ENCODE measurements around the gene PLXNA4. TPM values are rescaled to one million over a fixed set of nuclear protein-coding genes. Genes with fewer than 3 reads are reported as not detected.

Gene PLXNA4
- total and polyA plus RNA-seq, 2 experiments from 2014 or later = 7.3 to 33.3 TPM

DNA sequence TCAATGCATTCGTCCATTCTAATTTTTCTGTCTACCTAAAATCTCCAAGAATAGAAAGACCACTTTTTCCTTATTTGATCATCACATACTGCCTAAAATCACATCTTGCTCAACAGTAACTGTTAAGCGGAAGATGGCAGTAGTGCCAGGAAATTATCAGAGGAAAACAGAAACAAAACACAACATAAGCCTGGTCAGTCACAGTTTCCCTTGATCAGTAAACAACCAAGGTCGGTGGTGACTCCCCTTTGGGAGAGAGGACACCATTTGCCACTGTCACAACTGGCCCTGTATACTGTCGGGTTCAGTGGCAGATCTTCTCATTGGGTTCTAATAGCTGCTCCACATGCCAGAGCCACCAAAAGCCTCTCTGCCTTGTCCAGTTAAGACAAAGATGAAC lies 106.6 kb downstream of the PLXNA4 start:
- Histone ChIP-seq H3K4me3 (no peak overlapping the region), H3K27me3 (no peaks in the 10 kb centered on the region), H3K27ac (no peak overlapping the region), H3K9me3 (ENCODE audit: low read depth) (no peaks in the 10 kb centered on the region), H3K36me3 (no peaks in the 10 kb centered on the region), H3K4me1 (ENCODE audit: low read depth) (peaks cover 25% of the 10 kb centered on the region)
- DNase-seq (ENCODE audit: low read depth in 1 of 2, low spot score in 1 of 2) = no peak
- no peak for TF ChIP-seq CTCF (IDR thresholded peaks at IDR 0.05; ENCODE audit: low read depth, low read length)

DNA sequence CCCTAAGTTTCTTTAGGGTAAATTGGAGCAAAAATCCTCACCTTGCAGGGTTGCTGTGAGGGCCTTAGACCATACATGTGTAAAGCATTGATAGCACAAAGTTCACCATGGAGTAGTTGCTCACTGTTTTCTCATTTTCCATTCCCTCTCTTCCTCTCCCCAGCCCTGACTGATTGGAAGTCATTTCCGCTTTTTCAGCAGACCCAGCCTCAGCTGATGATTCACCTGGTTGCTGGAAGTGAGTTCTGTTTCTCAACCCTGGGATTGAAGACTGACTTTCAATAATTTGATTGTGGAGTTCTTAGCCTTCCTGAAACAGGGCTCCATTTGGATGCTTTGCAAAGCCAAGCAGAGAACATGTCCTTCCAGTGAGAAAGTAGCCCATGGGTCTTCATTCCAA lies 107.0 kb downstream of the PLXNA4 start:
- TF ChIP-seq CTCF (IDR thresholded peaks at IDR 0.05; ENCODE audit: low read depth, low read length) = no peak
- no peaks in the 10 kb centered on the region for H3K9me3 ChIP-seq (ENCODE audit: low read depth)
- no peak for DNase-seq (ENCODE audit: low read depth in 1 of 2, low spot score in 1 of 2)
- H3K4me1 ChIP-seq (ENCODE audit: low read depth) = peaks cover 23% of the 10 kb centered on the region
- H3K36me3 ChIP-seq = no peaks in the 10 kb centered on the region
- H3K27ac ChIP-seq = no peak overlapping the region
- no peaks in the 10 kb centered on the region for H3K27me3 ChIP-seq
- no peak overlapping the region for H3K4me3 ChIP-seq

DNA sequence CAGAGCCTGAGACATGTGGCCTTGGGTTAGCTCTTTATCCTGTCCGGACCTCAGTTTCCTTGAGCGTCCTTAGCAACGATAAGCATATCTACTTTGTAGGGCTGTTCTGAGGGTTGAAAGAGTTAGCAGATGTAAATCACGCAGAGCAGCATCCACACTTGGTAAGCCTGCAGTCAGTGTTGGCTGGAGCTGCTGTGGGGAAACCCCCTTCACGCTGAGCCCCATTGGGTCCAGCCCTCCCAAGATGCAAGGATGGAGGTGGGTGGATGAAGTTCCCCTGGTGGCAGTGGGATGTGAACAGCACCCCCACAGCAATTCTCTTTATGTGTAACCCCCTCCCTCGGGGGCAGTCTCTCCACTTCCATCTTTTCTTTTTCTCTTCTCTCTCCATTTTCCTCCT lies 109.9 kb downstream of the PLXNA4 start:
- H3K4me3 ChIP-seq = no peak overlapping the region
- no peak for DNase-seq (ENCODE audit: low read depth in 1 of 2, low spot score in 1 of 2)
- TF ChIP-seq CTCF (IDR thresholded peaks at IDR 0.05; ENCODE audit: low read depth, low read length) = no peak

DNA sequence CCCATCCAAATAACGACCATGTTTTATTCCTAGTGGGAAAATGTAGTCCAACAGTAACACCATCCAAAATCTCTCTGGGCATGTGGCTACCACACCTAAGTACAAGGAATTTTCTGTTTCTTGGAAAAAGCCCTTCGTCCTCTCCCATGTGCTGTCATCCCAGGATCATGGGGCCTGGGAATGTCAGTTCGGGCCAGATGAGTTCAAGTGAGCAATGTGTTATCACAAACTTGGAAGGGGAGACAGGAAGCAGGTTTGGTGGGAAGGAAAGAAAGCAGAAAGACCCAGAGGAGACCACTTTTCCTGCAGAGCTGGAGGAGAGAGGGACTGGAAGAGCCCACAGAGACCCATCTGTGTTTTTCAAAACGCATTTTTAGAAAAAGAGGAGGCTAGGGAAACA lies 110.8 kb downstream of the PLXNA4 start:
- H3K4me3 ChIP-seq = no peak overlapping the region
- no peak for DNase-seq (ENCODE audit: low read depth in 1 of 2, low spot score in 1 of 2)
- H3K27me3 ChIP-seq = no peaks in the 10 kb centered on the region
- TF ChIP-seq CTCF (IDR thresholded peaks at IDR 0.05; ENCODE audit: low read depth, low read length) = no peak
- H3K27ac ChIP-seq = no peak overlapping the region
- no peaks in the 10 kb centered on the region for H3K36me3 ChIP-seq
- no peaks in the 10 kb centered on the region for H3K9me3 ChIP-seq (ENCODE audit: low read depth)
- H3K4me1 ChIP-seq (ENCODE audit: low read depth) = peaks cover 10% of the 10 kb centered on the region

More for the DNA sequence above, 109.9 kb downstream of the PLXNA4 start:
- H3K9me3 ChIP-seq (ENCODE audit: low read depth) = no peaks in the 10 kb centered on the region
- no peak overlapping the region for H3K27ac ChIP-seq
- H3K27me3 ChIP-seq = no peaks in the 10 kb centered on the region
- H3K36me3 ChIP-seq = no peaks in the 10 kb centered on the region
- peaks cover 6% of the 10 kb centered on the region for H3K4me1 ChIP-seq (ENCODE audit: low read depth)

- no peaks in the 10 kb centered on the region for H3K9me3 ChIP-seq (ENCODE audit: low read depth)
- H3K27me3 ChIP-seq = no peaks in the 10 kb centered on the region
- DNase-seq (ENCODE audit: low read depth in 1 of 2, low spot score in 1 of 2) = peak in 1 of 2 donors; percentile 74
- H3K4me3 ChIP-seq = no peak overlapping the region
- H3K36me3 ChIP-seq = no peaks in the 10 kb centered on the region
- TF ChIP-seq CTCF (IDR thresholded peaks at IDR 0.05; ENCODE audit: low read depth, low read length) = no peak
- no peak overlapping the region for H3K27ac ChIP-seq
- H3K4me1 ChIP-seq (ENCODE audit: low read depth) = peaks cover 10% of the 10 kb centered on the region
These were observed 111.5 kb downstream of the PLXNA4 start for GRCh38 chr7:132464740-132465139.

GRCh38 chr7:132463922-132464321 lies 112.3 kb downstream of the PLXNA4 start:
- Histone ChIP-seq H3K27ac (no peak overlapping the region), H3K9me3 (ENCODE audit: low read depth) (no peaks in the 10 kb centered on the region), H3K36me3 (no peaks in the 10 kb centered on the region), H3K4me1 (ENCODE audit: low read depth) (peaks cover 10% of the 10 kb centered on the region), H3K27me3 (no peaks in the 10 kb centered on the region), H3K4me3 (no peak overlapping the region)
- DNase-seq (ENCODE audit: low read depth in 1 of 2, low spot score in 1 of 2) = no peak
- no peak for TF ChIP-seq CTCF (IDR thresholded peaks at IDR 0.05; ENCODE audit: low read depth, low read length)
